Coronary artery (tissue), 2 donors: ENCODE results near the gene TMEM63A.

Experiments used
- DNase-seq: peaks from one replicate; pipeline ENCODE4 v3.0.0-alpha.2; 2017; ENCODE audit warnings: low spot score
- H3K27ac ChIP-seq, 2 donors: fragments of 200-600 bp; sonication (generic); one replicate each; pipeline ENCODE4 v1.5.1; 2016 to 2019
- H3K4me3 ChIP-seq: fragments of 200-600 bp; sonication (generic); 2 replicates; pipeline ENCODE4 v1.5.1; 2016; ENCODE audit warnings: mild to moderate bottlenecking, moderate library complexity
- CTCF ChIP-seq: fragments of 200-600 bp; sonication (generic); IDR thresholded peaks from one replicate; pipeline ENCODE4 v1.5.1; 2019; ENCODE audit warnings: antibody characterized with exemption

TMEM63A gene

GRCh38 chr1:225857256-225857655 is 24.9 kb downstream of the TMEM63A start:
- no peak for TF ChIP-seq CTCF
- Histone ChIP-seq H3K4me3 (no peak overlapping the region), H3K27ac (no peak overlapping the region)
- no peak for DNase-seq

- TF ChIP-seq CTCF = no peak
- DNase-seq = no peak
- Histone ChIP-seq H3K27ac (no peak overlapping the region), H3K4me3 (no peak overlapping the region)
Observed at GRCh38 chr1:225855503-225856300, 26.5 kb downstream of the TMEM63A start.

GRCh38 chr1:225853441-225853840 is 28.7 kb downstream of the TMEM63A start:
- TF ChIP-seq CTCF = no peak
- Histone ChIP-seq H3K27ac (no peak overlapping the region), H3K4me3 (no peak overlapping the region)
- no peak for DNase-seq

GRCh38 chr1:225852413-225853124 is 29.6 kb downstream of the TMEM63A start:
- Histone ChIP-seq H3K27ac (no peak overlapping the region), H3K4me3 (no peak overlapping the region)
- TF ChIP-seq CTCF = no peak
- DNase-seq = no peak

- Histone ChIP-seq H3K4me3 (no peak overlapping the region), H3K27ac (no peak overlapping the region)
- no peak for DNase-seq
- no peak for TF ChIP-seq CTCF
Observed at GRCh38 chr1:225851805-225852204, 30.4 kb downstream of the TMEM63A start.

- Histone ChIP-seq H3K27ac (no peak overlapping the region), H3K4me3 (no peak overlapping the region)
- no peak for DNase-seq
- TF ChIP-seq CTCF = no peak
Observed at GRCh38 chr1:225850370-225850769, 31.8 kb downstream of the TMEM63A start.

GRCh38 chr1:225849925-225850324 is 32.3 kb downstream of the TMEM63A start:
- H3K27ac ChIP-seq = peak overlapping the region in 1 of 2 donors; percentile 31
- TF ChIP-seq CTCF = no peak
- H3K4me3 ChIP-seq = no peak overlapping the region
- DNase-seq = no peak
